T follicular helper cell (primary cell): ENCODE data around the gene UROS.

Experiments used
- DNase-seq: peaks from one replicate; pipeline ENCODE4 v3.0.0-alpha.2; 2020; ENCODE audit warnings: low read depth
- total RNA-seq, 2 experiments: gene quantifications; one replicate each; lab custom pipeline; 2026; lab: John Stamatoyannopoulos, UW

Gene UROS
- total RNA-seq = 26.2 to 29.8 reads per million in 2 experiments

DNA sequence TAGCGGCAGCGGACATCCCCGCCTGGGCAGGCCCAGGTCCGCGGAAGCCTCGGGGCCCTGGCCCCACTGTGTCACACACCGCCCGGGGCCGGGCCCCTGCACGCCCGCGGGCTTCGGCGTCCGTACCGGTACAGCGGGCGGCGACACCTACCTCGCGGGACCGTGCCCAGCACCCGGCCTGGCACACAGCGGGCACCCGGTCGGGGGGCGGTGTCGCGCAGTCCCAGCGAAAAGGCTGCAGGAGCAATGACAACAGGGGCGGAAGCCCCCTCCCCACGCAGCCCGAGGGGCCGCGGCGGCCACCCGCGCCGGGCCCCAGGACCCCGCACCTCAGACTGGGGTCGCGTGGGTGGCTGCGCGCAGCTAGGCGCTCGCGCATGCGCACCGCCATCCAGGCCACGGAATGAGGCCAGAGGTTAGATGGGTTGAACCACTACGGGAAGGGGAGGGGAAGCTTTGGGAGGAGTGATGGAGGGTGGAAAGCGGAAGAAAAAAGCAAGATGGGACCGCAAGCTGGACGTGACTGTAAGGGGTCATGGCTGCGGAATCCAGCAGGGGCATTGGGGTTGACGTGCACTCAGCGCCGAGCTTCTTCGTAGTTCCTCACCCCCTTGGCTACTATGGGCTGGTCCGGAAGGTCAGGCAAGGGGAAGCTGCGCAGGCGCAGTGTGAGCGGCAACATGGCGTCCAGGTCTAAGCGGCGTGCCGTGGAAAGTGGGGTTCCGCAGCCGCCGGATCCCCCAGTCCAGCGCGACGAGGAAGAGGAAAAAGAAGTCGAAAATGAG lies at the start of gene UROS, which contains the start of gene BCCIP:
UROS (minus strand) TSS at position 381 of the 785 bp plus-strand sequence. CDS start 6,759 bp downstream, outside the sequence.
BCCIP (plus strand) TSS at position 669 of the 785 bp plus-strand sequence; CDS start at position 681, 12 bp downstream.
- peak; percentile 85 for DNase-seq

DNA sequence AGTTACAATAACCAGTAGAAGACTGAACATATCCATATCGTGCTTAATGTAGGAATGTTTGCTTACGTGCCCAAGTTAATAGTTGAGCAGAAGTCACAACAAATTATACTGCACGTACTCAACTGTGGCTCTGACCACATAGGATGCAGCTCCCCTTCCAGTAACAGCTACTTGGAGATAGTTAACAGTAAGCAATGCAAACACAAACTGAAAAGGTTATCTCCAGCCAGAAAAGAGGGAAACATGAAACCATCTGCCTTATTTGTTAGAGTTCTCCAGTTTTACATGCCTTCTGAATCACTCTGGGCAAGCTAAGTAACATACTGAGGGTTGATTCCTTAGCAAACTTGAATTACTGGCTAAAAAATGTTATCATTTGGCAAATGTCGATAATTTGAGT lies 48.3 kb upstream of the UROS start:
- DNase-seq = no peak

DNA sequence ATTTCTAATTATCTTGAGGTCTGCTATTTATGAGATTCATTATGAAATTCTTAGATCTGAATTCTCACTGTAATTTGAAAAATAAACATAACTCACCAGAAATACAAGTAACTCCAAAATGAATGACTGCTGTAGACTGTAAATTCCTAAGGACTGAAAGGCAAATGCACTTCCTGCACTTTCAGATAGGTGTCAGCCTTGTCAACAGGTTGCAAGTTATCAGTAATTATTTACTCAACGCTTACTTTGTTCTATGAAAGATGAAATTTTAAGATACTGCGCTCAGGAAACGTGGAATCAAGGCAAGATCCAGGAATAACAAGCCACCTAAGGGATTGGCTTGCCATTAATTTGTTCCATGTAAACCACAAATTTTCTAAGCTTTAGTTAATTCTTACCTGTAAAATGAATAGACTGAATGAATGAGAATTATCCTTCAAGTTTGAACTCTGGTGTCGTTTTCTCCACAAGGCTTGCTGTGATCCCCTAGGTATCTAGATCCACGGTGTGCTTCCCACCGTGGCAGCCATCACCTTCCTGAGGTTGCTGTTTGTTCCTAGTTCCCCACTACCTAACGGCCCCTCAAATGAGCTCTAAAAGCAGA lies 45.4 kb upstream of the UROS start:
- peak; percentile 5 for DNase-seq

DNA sequence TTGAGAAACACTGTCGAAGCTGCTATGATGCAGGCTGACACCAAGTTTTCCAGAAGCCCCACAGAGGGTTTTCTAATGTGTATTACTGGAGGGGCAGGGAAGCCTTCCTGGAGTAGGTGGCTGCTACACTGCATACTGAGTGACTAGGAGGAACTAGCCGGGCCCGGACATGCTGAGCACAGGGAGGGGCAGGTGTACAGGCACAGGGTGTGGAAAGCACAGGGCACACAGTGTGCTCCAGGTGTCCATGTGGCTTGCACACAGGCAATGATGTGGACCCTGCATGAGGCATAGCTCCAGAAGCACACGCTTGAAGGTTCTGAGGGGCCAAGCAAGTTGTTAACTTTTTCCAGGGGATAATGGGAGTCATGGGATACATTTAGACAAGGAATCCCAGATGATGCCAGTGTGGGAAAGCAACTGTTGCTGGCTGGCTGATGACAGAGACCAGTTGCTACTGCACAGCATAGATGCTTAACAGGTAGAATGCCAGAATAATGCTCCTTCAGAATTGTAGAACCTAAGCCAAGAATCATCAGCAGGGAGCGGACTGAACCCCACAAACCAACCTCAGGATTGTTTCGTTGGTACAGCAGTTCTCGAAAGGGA lies 43.5 kb upstream of the UROS start:
- DNase-seq = no peak

DNA sequence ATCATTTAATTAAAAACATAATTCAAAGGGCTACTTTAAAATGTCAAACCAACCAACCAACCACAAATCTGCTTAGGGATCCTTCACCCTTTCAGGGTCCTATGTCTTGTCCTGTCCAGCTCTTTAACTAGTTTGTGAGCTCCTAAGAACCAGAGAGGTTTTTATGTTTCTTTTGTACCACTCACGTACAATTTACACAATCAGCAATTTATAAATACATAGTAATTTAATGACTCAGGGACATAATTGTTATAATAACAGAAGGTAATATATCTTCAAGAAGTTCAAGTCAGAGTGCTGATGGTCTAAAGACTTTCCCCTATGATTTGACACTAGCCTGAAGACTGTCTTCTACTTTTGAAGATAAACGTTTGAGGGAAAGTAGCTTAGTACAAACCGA lies 42.1 kb upstream of the UROS start:
- no peak for DNase-seq

DNA sequence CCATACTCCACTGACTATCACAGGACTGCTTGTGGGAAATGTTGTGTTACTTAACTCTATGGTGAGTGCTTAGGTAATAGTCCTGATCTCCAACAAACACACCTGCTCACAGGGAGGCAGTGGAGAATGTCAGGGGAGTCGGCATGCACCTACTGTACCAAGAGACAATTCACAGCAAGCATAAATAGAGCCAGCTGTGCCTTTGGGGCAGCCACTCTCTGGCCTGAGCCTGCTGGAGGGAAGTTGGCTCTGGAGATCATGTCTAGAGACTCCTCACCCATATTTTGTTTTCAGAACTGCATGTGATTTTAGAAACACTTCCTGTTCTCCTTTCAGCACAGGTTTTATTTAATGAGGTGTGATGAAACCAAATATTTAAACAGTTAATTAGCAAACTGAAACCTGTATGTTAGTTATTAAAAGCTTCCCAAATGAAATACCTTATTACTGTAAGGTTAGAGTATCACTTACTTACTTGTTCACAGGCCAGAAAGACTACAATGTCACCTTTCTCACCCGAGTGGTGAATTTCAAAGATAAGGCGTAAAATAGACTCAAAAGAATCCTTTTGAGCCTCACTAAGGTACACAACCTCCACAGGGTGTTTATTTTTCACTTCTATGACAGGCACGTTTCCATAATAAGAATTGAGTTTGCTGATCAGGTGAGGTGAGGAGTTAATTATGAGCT lies 36.2 kb upstream of the UROS start:
- DNase-seq = no peak

DNA sequence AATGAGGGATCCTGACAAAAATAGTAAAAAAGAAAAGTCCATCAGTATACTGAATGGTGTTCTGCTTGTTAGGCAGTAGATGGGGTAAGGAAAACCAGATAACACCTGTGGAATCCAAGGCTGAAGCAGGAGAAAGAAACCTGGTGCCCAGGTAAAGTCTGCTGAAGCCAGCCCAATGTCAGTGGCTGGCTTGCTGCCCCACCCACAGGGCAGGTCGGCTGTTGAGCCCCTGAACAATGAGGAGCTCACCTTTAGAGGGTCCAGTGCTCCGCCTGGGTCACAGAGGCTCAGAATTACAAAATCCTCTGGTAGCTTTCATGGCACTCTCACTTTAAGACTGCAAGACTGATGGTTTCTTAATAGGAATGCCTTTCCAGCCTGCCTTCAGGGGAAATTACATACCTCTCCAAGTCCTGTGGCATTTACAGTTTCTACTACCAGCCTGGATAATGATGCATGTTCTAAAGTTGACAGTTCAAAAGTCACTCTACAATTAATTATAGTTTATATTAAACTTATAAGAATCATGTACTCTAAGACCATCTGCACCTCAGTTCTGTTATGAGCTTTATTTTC lies 34.2 kb upstream of the UROS start:
- DNase-seq = no peak

DNA sequence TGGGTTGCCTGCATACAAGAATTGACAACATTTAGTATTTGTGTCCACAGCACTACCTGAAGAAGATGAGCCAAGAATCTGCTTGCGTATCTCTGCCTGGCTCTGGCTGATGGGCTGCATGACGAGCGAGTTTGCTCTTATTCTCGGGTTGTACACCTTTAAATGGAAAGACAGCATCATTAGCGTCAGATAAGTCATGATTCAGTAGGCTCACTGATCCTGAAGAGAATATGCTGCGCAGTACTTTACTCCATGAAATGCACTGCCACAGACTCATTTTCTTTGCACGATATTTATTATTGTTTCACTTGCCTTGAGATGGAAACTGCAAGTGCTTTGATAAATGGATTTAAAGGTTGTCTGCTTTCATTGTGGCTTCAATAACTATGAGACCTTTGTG lies 29.4 kb upstream of the UROS start:
- DNase-seq = no peak

DNA sequence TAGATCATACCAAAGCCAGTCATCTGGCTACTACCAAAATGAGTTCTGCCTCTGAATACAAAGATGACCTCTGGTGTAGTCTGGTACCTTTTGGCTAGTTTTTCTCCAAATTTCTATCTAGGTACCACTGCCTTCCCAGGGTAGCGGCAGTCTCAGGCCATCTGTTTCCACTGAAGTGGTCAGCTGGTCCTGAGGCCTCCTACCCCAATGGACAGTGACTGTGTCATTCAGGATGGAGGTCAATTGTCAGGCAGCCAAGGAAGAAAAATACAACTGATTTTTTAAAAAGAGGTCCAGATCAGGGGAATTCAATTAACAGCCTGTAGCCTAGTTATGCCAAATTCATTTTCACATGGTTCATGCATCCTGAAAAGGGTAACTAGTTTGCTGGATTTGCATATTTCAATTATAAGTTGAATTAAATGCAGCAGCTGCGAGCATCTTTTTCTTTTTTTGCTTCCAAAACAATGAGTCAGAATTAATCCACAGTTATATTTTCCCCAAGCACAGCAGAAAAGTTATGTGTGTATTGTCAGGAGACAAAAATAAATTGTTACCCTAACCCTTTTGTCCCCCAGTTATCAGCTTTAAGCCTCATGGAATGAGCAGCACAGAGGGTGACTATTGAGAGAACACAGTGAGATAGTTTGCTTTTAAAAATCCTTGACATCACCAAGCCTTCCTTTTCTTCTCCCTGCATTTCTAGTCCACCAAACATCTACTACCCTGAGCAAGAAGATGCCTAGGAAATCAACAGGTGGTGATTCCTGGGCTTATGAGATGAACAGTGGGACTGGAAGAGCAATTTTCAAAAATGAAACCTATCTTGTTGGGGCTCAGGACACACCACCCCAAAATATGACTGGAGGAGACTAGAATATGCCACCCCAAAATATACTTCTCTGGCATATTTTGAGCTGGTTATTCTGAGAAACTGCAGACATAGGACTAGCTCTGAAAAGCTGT lies 28.0 kb upstream of the UROS start:
- DNase-seq = no peak

DNA sequence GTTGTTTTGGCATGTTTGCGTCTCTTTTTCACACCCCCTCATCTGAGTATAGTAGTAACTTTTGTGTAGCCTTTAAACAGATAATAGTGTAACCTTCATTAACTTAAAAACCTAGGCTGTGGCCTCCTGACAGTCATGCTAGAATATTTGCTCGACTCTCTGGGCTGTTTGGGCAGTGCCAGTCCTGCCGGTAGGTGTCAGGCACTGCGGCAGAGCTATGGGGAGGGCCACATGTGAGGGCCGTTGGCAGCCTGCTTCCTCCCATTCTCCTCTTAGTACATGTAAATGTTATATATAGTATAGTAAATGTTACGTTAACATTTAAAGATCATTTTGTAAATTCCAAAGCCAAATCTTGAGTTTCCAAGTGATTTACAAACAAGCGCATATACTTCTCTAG lies 26.4 kb upstream of the UROS start:
- DNase-seq = no peak

DNA sequence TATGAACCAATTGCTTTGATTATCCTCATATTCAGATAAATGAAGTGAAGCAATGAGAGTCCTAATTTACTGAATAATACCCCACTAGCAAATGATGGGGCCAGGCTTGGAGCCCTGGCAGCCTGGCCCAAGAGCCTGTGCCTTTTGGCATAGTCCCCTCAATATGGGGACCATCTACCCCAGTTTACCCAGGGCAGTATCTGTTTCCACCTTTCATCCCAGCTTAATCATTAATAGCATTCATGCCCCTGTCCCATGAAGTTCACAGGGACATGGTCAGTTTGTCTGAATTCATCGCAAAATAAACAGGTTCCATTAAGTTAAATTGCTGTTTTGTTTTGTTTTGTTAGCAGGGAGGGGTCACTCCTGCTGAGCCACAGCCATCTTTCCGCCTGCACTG lies 25.8 kb upstream of the UROS start:
- DNase-seq = no peak

DNA sequence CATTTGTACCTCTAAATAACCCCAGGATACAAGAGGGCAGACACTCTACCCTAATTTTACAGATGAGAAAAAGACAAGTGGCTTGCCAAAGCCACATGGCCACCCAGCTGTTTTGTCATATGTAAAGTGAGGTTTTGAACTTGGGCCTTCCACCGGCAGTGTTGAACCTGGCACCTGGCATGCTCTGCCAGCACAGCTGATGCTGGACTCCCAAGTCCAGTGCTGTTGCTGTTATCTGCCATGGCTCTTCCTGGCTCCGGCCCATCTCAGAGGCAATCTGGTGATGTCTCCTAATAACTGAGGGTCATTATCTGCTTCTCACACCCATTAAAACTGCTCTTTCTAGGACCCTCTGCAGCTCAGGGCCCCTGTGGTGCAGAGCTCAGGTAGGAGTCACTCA lies 25.3 kb upstream of the UROS start:
- no peak for DNase-seq

DNA sequence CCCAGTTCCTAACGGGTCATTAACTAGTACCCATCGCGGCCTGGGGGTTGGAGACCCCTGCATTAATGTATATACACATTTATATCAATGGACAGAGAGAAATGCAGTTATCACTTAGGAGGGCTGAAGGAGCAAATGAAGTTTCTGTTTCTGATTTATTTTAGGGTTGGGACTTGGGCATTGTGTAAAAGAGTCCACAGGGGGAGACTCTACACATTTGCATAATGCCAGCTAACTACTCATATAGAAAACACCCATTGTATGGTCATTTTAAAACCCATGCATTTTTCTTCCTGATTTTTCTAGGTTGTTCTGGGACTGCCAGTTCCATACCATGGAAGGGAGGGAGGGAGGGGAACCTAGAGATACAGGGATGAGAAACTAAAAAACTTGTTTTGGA lies 23.8 kb upstream of the UROS start:
- DNase-seq = no peak

DNA sequence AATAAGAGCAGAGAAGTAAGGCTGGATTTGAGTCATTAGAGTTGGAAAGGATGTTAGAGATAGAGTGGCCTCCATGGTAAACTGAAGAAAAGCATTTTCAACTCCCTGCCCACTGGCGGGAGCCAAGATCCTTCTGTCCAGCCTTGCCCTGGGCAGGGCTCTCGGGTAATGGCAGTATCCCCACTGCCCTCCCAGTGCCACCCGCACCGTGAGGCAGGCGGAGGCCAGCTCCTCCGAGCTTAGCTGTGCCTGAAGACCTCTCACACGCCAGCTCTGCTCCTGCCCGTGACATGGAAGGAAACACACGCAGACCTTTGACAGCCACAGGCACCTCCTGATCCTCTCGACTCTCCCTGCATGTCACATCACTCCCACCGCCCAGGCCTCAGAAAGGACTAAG lies 22.6 kb upstream of the UROS start:
- no peak for DNase-seq

DNA sequence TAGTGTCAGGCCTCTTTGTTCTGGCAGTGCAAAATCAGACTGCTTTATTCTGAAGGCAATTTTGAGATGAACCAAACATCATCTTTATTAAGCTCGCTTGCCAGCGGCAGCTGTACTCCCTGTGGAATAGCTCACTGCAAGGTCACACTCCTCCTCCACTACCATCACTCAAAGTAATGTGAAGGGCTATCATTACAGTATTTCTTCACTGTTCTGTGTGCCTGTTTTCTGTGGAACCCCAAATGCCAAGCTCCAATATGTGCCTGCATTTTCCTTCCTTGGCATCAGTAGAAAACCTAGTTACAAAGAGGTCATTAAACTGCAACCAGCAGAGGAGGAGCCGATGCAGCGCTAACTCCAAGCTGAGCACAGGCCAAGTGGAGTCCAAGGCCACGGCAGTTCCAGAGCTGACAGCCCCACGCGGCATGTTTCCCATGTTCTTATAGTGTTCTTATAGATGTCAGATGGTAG lies 21.7 kb upstream of the UROS start:
- no peak for DNase-seq

DNA sequence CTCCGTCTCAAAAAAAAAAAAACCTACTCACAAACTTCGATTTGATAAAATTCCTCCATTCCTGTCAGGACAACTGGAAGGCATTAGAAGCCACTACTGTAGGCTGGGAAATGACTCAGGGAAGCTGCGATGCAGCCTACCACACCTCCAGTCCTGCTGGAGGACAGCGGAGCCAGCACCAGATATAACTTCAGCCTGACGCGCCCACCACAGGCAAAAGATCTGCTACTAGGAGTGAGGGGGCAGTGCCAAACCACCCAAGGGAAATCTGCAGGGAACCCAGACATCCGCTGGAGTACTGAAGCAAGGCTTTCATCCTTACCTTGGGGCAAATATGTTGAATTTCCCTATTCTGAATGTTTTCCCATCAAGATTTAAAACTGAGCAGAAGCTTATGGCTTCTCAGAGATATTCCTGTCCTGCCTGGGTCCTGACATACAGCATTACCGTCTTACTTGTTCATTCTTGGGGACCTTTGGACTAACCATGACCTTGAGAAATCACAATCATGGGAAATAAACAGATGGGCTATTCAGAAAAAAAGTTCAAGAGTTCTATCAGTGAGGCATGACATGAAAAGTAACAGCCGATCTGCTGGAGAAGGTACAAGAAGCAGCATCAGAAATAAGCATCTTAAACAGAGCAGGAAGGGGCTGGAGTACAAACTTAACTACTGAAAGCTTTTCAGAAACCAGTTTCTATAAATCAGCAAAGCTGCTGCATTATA lies 20.7 kb upstream of the UROS start:
- no peak for DNase-seq

DNA sequence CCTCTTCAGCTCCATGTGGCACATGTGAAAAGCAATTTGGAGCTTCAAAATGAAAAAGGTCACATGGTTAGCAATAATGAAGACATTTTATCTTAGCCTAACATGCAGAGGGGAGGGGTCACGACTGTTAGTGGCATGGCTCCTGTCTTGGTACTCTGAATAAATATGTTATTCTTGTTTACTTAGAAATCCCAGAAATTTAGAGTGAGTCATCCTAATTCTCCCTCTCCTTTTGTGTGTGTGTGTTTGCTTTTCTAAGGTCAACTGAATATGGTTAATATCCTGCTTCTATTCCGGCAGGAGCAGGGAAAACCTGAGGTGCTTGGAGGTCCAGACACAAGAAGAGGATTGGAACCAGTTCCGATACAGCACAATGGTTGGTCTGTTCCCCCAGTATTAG lies 17.9 kb upstream of the UROS start:
- no peak for DNase-seq

DNA sequence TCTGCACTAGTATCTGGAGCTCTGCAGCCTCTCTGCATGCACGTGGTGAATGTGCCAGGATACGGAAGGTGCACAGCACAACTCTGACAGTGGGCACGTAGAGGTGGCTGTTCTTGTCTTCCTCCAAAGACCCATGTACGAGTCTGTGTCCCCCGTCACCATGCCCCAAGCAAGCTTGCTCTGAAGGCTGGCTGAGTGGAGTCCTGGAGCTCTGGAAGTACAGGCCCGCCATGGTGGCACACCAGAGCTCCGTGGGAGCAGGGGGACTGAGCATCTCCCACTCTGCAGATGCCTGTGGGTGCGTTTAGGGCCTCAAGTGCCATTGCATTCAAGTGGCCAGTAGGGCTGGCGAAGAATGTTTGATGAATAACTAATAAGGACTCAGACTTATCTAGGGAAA lies 17.3 kb upstream of the UROS start:
- DNase-seq = no peak

DNA sequence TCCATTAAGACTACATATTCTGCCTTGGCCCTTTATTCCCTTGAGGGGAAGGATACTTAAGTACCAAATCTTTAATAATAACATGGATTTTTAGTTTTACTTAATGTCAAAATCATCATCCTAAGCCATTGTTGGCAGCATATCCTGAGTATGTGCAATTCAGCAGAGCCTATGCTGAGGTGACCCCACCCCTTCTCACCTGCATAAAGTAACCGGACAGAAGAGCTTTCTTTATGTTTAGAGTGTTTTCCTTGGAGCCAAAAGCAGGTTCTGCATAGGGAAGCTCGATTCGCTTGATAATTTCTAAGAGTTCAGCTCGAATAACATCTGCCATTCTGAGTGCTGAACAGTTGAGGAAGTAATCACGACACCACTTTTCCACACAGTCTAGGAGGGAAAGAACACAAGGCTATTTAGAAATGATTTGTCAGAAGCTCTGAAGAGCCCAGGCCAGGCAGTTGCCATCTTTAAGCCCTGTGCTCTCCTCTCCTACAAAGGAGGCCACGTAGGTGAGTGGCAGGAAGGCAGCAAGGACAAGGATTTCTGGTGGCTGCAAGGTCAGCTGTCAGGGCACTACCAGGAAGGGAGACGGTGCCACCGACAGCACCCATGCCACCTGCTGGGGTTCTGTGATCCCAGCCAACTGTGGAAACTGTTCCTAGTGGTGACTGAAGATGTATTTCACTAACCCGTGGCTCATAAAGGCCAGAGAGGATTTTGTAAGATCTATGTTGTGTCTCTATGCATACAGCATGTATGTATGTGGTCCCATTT lies 15.9 kb upstream of the UROS start:
- no peak for DNase-seq
